ENCODE measurements around the gene ANK3. TPM values are rescaled to one million over a fixed set of nuclear protein-coding genes. Genes with fewer than 3 reads are reported as not detected.
A peak's percentile ranks its signal among the peaks of the same experiment; 100 is the strongest.

The ANK3 gene
- total RNA-seq, 2 donors from 2014 or later: 41.0 to 113 TPM

DNA sequence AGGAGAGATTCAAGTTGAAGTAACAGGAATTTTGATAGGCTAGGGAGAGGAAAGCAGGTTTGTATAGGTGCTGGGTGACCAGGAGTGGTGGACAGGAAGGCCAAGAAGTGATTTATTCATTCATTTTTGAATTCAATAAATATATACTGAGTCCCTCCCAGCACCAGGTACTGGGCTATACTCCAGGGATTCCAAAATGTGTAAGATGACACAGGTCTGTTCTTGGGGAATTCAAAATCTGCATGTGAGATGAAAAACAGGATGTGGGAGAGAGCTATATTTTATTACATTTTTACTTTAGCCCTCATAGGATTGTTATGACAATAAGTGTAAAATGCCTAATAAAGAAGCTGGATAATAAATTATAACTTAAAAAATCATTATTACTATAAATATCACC lies 134.9 kb downstream of the ANK3 start:
- H3K36me3 ChIP-seq (replicated peaks in 1 of 2; ENCODE audit: insufficient read depth in 1 of 2, low read depth in 2 of 2): no peaks in the 10 kb centered on the region
- ATAC-seq (no peak), DNase-seq (no peak)
- no peak overlapping the region for H3K27ac ChIP-seq
- H3K27me3 ChIP-seq: no peaks in the 10 kb centered on the region
- peaks cover 6% of the 10 kb centered on the region for H3K4me1 ChIP-seq
- intact Hi-C loops (cut with DNase I): no loop called here
- H3K4me3 ChIP-seq: no peak overlapping the region
- TF ChIP-seq, protein P1, sequence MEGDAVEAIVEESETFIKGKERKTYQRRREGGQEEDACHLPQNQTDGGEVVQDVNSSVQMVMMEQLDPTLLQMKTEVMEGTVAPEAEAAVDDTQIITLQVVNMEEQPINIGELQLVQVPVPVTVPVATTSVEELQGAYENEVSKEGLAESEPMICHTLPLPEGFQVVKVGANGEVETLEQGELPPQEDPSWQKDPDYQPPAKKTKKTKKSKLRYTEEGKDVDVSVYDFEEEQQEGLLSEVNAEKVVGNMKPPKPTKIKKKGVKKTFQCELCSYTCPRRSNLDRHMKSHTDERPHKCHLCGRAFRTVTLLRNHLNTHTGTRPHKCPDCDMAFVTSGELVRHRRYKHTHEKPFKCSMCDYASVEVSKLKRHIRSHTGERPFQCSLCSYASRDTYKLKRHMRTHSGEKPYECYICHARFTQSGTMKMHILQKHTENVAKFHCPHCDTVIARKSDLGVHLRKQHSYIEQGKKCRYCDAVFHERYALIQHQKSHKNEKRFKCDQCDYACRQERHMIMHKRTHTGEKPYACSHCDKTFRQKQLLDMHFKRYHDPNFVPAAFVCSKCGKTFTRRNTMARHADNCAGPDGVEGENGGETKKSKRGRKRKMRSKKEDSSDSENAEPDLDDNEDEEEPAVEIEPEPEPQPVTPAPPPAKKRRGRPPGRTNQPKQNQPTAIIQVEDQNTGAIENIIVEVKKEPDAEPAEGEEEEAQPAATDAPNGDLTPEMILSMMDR (IDR thresholded peaks at IDR 0.05): no peak
- TF ChIP-seq POLR2A (IDR thresholded peaks at IDR 0.05): no peak
- no peaks in the 10 kb centered on the region for H3K9me3 ChIP-seq

DNA sequence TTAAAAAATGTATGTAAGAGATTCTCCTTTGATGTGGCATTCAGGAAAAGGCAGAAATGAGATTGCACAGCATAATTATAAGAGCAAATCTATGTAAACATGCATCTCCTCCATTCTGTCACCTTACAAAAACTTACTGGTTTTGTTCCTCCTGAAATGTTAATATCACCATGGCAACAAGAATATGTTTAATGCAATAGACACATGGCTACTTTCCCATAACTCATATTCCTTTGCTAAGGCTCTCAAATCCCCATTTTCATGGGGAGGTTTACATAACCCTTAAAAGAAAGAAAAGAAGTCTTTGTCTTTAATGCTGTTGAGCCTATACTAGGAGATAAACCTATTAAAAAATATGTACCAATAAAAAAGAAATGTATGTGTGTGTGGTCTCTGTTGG lies 136.2 kb downstream of the ANK3 start:
- no peaks in the 10 kb centered on the region for H3K9me3 ChIP-seq
- intact Hi-C loops (cut with DNase I): no loop called here
- TF ChIP-seq POLR2A (IDR thresholded peaks at IDR 0.05): no peak
- TF ChIP-seq, protein P1 (IDR thresholded peaks at IDR 0.05): no peak
- H3K36me3 ChIP-seq (replicated peaks in 1 of 2; ENCODE audit: insufficient read depth in 1 of 2, low read depth in 2 of 2): no peaks in the 10 kb centered on the region
- DNase-seq: no peak
- peak; percentile 18 for ATAC-seq
- no peak overlapping the region for H3K4me3 ChIP-seq
- no peak overlapping the region for H3K27ac ChIP-seq
- no peaks in the 10 kb centered on the region for H3K4me1 ChIP-seq
- no peaks in the 10 kb centered on the region for H3K27me3 ChIP-seq

DNA sequence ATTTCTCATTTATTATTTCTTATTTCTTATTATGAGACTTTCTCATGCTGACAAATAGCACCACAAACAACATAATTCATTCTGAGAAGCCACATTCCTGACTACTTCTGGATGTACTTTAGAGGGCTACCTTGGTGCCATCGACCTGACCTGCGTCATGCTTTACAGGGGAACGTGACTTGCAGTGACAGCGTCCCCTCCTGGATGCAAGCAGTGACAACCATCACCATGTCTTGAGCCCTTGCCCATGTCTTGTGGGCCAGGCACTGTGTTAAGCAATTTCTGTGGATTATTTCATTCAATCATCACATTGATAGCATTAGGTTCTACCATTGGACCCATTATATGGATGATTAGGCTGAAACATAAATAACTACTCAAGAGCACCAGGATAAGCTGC lies 137.0 kb downstream of the ANK3 start:
- no peak for TF ChIP-seq POLR2A (IDR thresholded peaks at IDR 0.05)
- TF ChIP-seq, protein P1 (IDR thresholded peaks at IDR 0.05): no peak
- Histone ChIP-seq H3K4me1 (no peaks in the 10 kb centered on the region), H3K27ac (no peak overlapping the region), H3K36me3 (replicated peaks in 1 of 2; ENCODE audit: insufficient read depth in 1 of 2, low read depth in 2 of 2) (no peaks in the 10 kb centered on the region), H3K27me3 (no peaks in the 10 kb centered on the region), H3K9me3 (no peaks in the 10 kb centered on the region), H3K4me3 (no peak overlapping the region)
- intact Hi-C loops (cut with DNase I): no loop called here
- DNase-seq (no peak), ATAC-seq (no peak)
- WGBS, 2 donors: 76 to 89% methylated on average over 4 of the region's 4 CpGs

DNA sequence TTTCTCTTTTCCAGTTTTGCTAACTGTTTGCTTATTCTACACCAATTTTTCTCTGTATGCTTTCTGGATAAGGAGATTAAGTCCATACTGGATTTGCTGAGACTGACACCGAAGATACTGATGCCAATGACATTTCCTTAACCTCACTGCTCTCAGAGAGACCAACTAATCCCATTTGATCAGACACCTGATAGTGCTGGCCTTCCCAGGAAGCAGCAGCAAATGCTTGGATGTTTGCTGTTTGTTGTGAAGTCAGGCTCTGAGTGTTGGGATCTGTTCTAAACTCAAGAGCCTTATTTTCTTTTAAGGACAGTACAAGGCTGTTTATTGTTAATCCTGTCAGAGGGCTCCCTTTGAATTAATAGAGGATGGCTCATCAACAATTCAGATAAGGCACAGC lies 143.3 kb downstream of the ANK3 start:
- Histone ChIP-seq H3K27ac (no peak overlapping the region), H3K4me1 (no peaks in the 10 kb centered on the region), H3K36me3 (replicated peaks in 1 of 2; ENCODE audit: insufficient read depth in 1 of 2, low read depth in 2 of 2) (no peaks in the 10 kb centered on the region), H3K4me3 (no peak overlapping the region), H3K9me3 (no peaks in the 10 kb centered on the region), H3K27me3 (no peaks in the 10 kb centered on the region)
- WGBS, 2 donors: 65% methylated on average over 1 of the region's 1 CpG
- ATAC-seq (no peak), DNase-seq (no peak)
- TF ChIP-seq, protein P1 (IDR thresholded peaks at IDR 0.05): no peak
- no peak for TF ChIP-seq POLR2A (IDR thresholded peaks at IDR 0.05)
- intact Hi-C loops (cut with DNase I): loop anchor here (10.0 kb wide), 1 partner anchor 168 kb away; no protein-coding TSS in a partner anchor

DNA sequence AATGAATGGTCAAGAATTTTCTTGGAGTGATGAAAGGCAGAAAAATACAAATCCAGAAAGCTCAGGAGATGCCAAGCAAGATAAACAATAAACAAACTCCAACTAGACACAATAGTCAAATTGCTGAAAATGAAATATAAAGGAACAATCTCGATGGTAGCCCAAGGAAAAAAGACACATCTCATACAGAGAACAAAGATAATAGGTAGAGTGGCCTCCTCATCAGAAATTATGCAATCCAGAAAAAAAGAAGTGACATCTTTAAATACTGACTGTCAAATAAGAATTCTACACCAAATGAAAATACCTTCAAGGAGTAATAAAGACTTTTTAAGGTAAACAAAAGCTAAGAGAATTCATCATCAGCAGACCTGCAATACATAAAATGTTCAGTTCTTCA lies 150.4 kb downstream of the ANK3 start:
- Histone ChIP-seq H3K4me3 (no peak overlapping the region), H3K36me3 (replicated peaks in 1 of 2; ENCODE audit: insufficient read depth in 1 of 2, low read depth in 2 of 2) (no peaks in the 10 kb centered on the region), H3K9me3 (no peaks in the 10 kb centered on the region), H3K4me1 (no peaks in the 10 kb centered on the region), H3K27me3 (no peaks in the 10 kb centered on the region), H3K27ac (no peak overlapping the region)
- DNase-seq (no peak), ATAC-seq (no peak)
- TF ChIP-seq, protein P1 (IDR thresholded peaks at IDR 0.05): no peak
- intact Hi-C loops (cut with DNase I): loop anchor here (5.0 kb wide), 1 partner anchor 198 kb away; no protein-coding TSS in a partner anchor
- 82 to 89% methylated on average over 1 of the region's 1 CpG for WGBS, 2 donors
